Activated CD4-positive, alpha-beta memory T cell treated with anti-CD3 and anti-CD28 coated beads for 36 hours (primary cell): ENCODE results near the gene UTP20. TPM values are rescaled to one million over a fixed set of nuclear protein-coding genes. Genes with fewer than 3 reads are reported as not detected.

Experiments
- CTCF ChIA-PET: fragments of 350-600 bp; sonication (Branson Sonifier 250); formaldehyde crosslinking; loops from one replicate; lab custom pipeline; 2021; ENCODE audit warnings: antibody characterized with exemption, inconsistent platforms; lab: Charles Lee
- POLR2A ChIA-PET: fragments of 350-600 bp; sonication (Branson Sonifier 250); formaldehyde crosslinking; loops from one replicate; lab custom pipeline; 2021; ENCODE audit warnings: antibody characterized with exemption; lab: Charles Lee
- DNase-seq: peaks from one replicate; pipeline ENCODE4 v3.0.0-alpha.2; 2020
- H3K27ac Mint-ChIP-seq: one replicate; pipeline ENCODE4 v1.8.0; 2021; ENCODE audit warnings: mixed read lengths
- H3K27me3 Mint-ChIP-seq: one replicate; pipeline ENCODE4 v1.8.0; 2021; ENCODE audit warnings: mixed read lengths
- H3K36me3 Mint-ChIP-seq: one replicate; pipeline ENCODE4 v1.8.0; 2021; ENCODE audit warnings: mixed read lengths
- H3K4me1 Mint-ChIP-seq: one replicate; pipeline ENCODE4 v1.8.0; 2021; ENCODE audit warnings: low read depth, mixed read lengths
- H3K4me3 Mint-ChIP-seq: one replicate; pipeline ENCODE4 v1.8.0; 2021; ENCODE audit warnings: mild to moderate bottlenecking, mixed read lengths
- H3K9me3 Mint-ChIP-seq: one replicate; pipeline ENCODE4 v1.8.0; 2021; ENCODE audit warnings: mixed read lengths
- intact Hi-C: fragments of 100-400 bp; cut with micrococcal nuclease; formaldehyde crosslinking; loops from one replicate; pipeline ENCODE4 v1.15.1; 2023
- total RNA-seq, 2 experiments: library from RNA; stranded (reverse); gene quantifications; one replicate each; pipeline ENCODE4 v1.2.3, GENCODE V29; 2021

UTP20 gene
- total RNA-seq, 2 experiments from 2014 or later = 18.1 to 20.6 TPM

DNA sequence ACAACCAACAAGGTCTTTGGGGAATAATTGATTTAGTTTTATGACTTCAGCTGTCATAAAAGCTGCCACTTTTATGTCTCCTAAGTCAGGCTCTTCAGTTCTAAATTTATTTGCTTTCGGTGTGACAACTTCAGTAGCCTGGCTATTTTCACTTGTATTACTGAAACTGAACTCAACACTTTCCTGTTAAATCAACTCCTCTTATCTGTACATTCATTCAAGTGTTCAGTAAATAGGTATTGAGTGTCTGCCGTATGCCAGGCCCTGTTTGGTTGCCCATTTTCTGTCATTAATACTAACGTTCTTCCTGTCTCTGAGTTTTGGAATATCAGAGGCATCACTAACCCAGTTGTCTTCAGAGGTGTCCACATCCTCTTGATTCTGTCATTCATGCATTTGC, 7.5 kb downstream of the UTP20 start:
- Mint-ChIP-seq H3K9me3 (no peaks in the 10 kb centered on the region), H3K27ac (no peak overlapping the region), H3K27me3 (no peaks in the 10 kb centered on the region), H3K4me1 (peaks cover 9% of the 10 kb centered on the region), H3K36me3 (peaks cover 54% of the 10 kb centered on the region), H3K4me3 (no peak overlapping the region)
- intact Hi-C loops = loop anchor here (10.0 kb wide), 1 partner anchor 1023 kb away; the partner anchor contains the start of genes DEPDC4 and SCYL2
- ChIA-PET POLR2A (no interaction called here), CTCF (no interaction called here)
- no peak for DNase-seq

GRCh38 chr12:101297661-101298060, 17.8 kb downstream of the UTP20 start:
- Mint-ChIP-seq H3K9me3 (no peaks in the 10 kb centered on the region), H3K27ac (no peak overlapping the region), H3K36me3 (peaks cover 50% of the 10 kb centered on the region), H3K27me3 (no peaks in the 10 kb centered on the region), H3K4me1 (no peaks in the 10 kb centered on the region), H3K4me3 (no peak overlapping the region)
- ChIA-PET POLR2A (no interaction called here), CTCF (no interaction called here)
- DNase-seq = no peak
- intact Hi-C loops = no loop called here

DNA sequence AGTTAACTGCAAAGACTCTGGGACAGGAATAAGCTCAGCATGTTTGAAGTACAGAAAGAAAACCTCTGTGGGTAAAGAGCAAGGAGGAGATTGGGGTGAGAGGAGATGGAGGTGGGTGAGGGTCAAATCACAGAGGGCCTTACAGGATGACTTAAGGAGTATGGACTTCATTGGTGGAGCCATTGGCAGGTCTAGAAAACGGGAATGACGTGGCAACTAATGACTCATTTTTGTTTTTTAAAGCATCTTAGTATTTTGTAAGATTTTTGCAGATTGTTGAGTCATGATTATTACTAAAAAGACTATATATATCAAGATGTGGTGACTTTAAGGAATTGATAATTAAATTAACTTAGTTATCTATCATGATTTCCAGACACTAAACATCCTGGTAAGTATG, 18.5 kb downstream of the UTP20 start:
- H3K27ac Mint-ChIP-seq = no peak overlapping the region
- no peak for DNase-seq
- intact Hi-C loops = no loop called here
- H3K27me3 Mint-ChIP-seq = no peaks in the 10 kb centered on the region
- peaks cover 54% of the 10 kb centered on the region for H3K36me3 Mint-ChIP-seq
- no peaks in the 10 kb centered on the region for H3K9me3 Mint-ChIP-seq
- no peaks in the 10 kb centered on the region for H3K4me1 Mint-ChIP-seq
- CTCF ChIA-PET = no interaction called here
- POLR2A ChIA-PET = no interaction called here
- no peak overlapping the region for H3K4me3 Mint-ChIP-seq

DNA sequence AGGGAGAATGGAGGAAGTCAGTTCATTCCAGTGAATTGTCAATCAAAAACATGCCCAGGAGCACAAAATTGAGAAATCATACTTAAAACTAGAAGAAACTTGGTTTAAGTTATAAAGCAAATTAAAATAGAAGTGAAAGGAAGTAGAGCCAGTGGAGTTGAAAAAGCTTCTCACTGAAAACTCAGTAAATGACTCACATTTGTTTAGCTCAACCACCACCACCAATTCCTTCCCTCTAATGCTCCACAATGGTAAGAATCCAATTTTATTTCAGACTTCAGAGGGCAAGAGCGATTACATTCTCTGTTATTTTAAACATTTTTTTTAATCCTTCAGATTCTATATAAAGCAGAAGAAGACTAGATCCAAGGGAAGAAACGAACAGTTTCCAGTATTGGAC, 19.4 kb downstream of the UTP20 start:
- POLR2A ChIA-PET = no interaction called here
- H3K36me3 Mint-ChIP-seq = peaks cover 55% of the 10 kb centered on the region
- no peaks in the 10 kb centered on the region for H3K4me1 Mint-ChIP-seq
- DNase-seq = no peak
- no peak overlapping the region for H3K27ac Mint-ChIP-seq
- H3K27me3 Mint-ChIP-seq = no peaks in the 10 kb centered on the region
- intact Hi-C loops = no loop called here
- H3K4me3 Mint-ChIP-seq = no peak overlapping the region
- H3K9me3 Mint-ChIP-seq = no peaks in the 10 kb centered on the region
- CTCF ChIA-PET = no interaction called here

DNA sequence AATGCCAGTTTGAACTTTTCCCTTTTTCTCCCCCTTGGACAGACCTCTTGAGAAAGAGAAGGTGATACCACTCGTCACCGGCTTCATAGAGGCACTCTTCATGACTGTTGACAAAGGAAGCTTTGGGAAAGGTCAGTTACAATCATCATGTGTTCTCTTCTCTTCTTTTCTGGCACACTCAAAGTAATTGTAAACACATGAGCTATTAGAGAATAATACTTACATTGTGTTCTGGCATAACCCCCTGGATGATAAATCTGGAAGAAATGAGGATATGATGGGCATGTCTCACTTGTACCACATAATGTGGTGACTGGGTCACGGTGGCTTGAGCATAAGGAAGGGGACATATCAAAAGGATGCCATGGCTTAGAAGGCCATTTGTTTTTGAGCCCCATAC, 20.0 kb downstream of the UTP20 start:
- Mint-ChIP-seq H3K4me1 (no peaks in the 10 kb centered on the region), H3K27ac (no peak overlapping the region), H3K4me3 (no peak overlapping the region), H3K36me3 (peaks cover 58% of the 10 kb centered on the region), H3K27me3 (no peaks in the 10 kb centered on the region), H3K9me3 (no peaks in the 10 kb centered on the region)
- DNase-seq = no peak
- intact Hi-C loops = no loop called here
- POLR2A ChIA-PET = no interaction called here
- CTCF ChIA-PET = no interaction called here

GRCh38 chr12:101302741-101303140, 22.8 kb downstream of the UTP20 start:
- peaks cover 62% of the 10 kb centered on the region for H3K36me3 Mint-ChIP-seq
- CTCF ChIA-PET = no interaction called here
- DNase-seq = no peak

GRCh38 chr12:101305226-101305779, 25.4 kb downstream of the UTP20 start:
- intact Hi-C loops = no loop called here
- H3K36me3 Mint-ChIP-seq = peaks cover 50% of the 10 kb centered on the region
- no peak overlapping the region for H3K4me3 Mint-ChIP-seq
- no peak for DNase-seq
- POLR2A ChIA-PET = no interaction called here
- no peak overlapping the region for H3K27ac Mint-ChIP-seq
- no peaks in the 10 kb centered on the region for H3K9me3 Mint-ChIP-seq
- CTCF ChIA-PET = interaction anchor here (0.6 kb wide), 1 partner anchor 25 kb away, joined by 3 read pairs; no protein-coding TSS in a partner anchor
- no peaks in the 10 kb centered on the region for H3K27me3 Mint-ChIP-seq
- no peaks in the 10 kb centered on the region for H3K4me1 Mint-ChIP-seq

More at GRCh38 chr12:101302741-101303140, 22.8 kb downstream of the UTP20 start:
- H3K9me3 Mint-ChIP-seq = no peaks in the 10 kb centered on the region
- intact Hi-C loops = no loop called here
- no peaks in the 10 kb centered on the region for H3K4me1 Mint-ChIP-seq
- no peak overlapping the region for H3K27ac Mint-ChIP-seq
- H3K4me3 Mint-ChIP-seq = no peak overlapping the region
- POLR2A ChIA-PET = no interaction called here
- H3K27me3 Mint-ChIP-seq = no peaks in the 10 kb centered on the region

GRCh38 chr12:101305794-101306193, 25.9 kb downstream of the UTP20 start:
- ChIA-PET CTCF (interaction anchor here (0.6 kb wide), 1 partner anchor 25 kb away, joined by 3 read pairs; no protein-coding TSS in a partner anchor), POLR2A (no interaction called here)
- Mint-ChIP-seq H3K27me3 (no peaks in the 10 kb centered on the region), H3K36me3 (peaks cover 52% of the 10 kb centered on the region), H3K27ac (no peak overlapping the region), H3K9me3 (no peaks in the 10 kb centered on the region), H3K4me3 (no peak overlapping the region), H3K4me1 (no peaks in the 10 kb centered on the region)
- intact Hi-C loops = no loop called here
- no peak for DNase-seq

DNA sequence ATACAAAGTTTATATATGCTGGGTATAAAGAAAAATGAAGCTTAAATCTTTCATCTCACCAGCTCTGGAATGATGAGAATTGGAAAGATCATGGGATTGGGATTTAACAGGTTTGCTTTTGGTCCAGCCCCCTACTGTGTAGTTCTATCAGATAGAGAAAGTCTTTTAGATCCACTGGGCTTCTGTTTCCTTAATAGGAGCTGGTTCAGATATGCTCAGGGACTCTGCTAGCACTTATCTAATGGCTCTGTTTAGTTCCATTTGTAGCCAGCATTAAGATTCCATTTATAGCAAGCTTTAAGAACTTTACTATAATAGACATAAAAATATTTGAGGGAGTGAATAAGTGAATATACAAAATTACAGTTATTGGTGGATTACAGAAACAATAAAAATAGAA, 42.6 kb downstream of the UTP20 start:
- H3K4me3 Mint-ChIP-seq = no peak overlapping the region

DNA sequence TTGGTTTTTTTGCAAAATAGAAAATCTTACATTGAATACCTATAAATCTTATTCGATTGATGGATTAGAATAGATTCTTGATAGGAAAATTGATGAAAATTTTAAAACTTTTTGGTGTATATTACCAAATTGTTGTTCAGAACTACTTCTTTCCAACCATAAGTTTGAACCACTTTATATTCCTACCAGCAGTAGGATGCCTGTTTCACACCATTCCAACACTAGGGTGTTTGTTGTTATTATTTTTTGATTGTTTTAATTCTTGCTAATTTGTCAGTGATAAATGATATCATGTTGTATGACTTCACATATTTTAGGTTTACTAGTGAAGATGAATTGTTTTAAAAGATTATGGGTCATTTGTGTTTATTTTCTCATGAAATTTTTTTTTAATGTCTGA, 43.4 kb downstream of the UTP20 start:
- Mint-ChIP-seq H3K27me3 (no peaks in the 10 kb centered on the region), H3K36me3 (peaks cover 38% of the 10 kb centered on the region), H3K9me3 (no peaks in the 10 kb centered on the region), H3K4me3 (no peak overlapping the region), H3K27ac (no peak overlapping the region), H3K4me1 (no peaks in the 10 kb centered on the region)
- ChIA-PET POLR2A (no interaction called here), CTCF (interaction anchor here (0.7 to 2.5 kb wide), 12 partner anchors 8 to 494 kb away, joined by 3 to 9 read pairs (median 4); partner anchors contain the start of gene ARL1)
- intact Hi-C loops = no loop called here
- DNase-seq = no peak

More for the DNA sequence above, 42.6 kb downstream of the UTP20 start:
- Mint-ChIP-seq H3K36me3 (peaks cover 37% of the 10 kb centered on the region), H3K4me1 (no peaks in the 10 kb centered on the region), H3K27me3 (no peaks in the 10 kb centered on the region), H3K9me3 (no peaks in the 10 kb centered on the region), H3K27ac (no peak overlapping the region)
- intact Hi-C loops = no loop called here
- ChIA-PET CTCF (interaction anchor here (1.0 kb wide), 1 partner anchor 9 kb away, joined by 5 read pairs; no protein-coding TSS in a partner anchor), POLR2A (interaction anchor here (0.6 kb wide), 1 partner anchor 8 kb away, joined by 4 read pairs; no protein-coding TSS in a partner anchor)
- DNase-seq = no peak

DNA sequence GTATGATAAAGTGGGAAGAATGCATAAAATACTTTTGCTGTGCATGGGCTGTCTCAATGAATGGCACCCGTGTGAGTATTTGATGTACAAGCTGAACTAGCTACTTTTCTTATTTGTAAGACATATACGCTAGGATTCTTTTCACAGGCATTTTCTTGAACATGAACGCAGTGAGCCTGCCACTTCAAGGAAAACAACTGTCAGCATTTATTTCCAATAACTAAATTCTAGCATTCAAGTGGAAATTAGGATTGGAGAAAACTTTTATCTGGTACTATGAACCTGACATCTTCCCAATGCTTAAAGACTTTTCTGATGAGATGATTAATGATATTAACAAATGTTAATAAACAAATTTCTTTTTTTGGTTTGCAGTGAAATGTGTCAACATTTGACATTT, 45.7 kb downstream of the UTP20 start:
- H3K27ac Mint-ChIP-seq = no peak overlapping the region
- no peak overlapping the region for H3K4me3 Mint-ChIP-seq
- H3K4me1 Mint-ChIP-seq = no peaks in the 10 kb centered on the region
- ChIA-PET POLR2A (no interaction called here), CTCF (interaction anchor here (2.5 kb wide), 1 partner anchor 11 kb away, joined by 9 read pairs; no protein-coding TSS in a partner anchor)
- intact Hi-C loops = no loop called here
- no peaks in the 10 kb centered on the region for H3K27me3 Mint-ChIP-seq
- DNase-seq = no peak
- H3K36me3 Mint-ChIP-seq = peaks cover 42% of the 10 kb centered on the region
- H3K9me3 Mint-ChIP-seq = no peaks in the 10 kb centered on the region

DNA sequence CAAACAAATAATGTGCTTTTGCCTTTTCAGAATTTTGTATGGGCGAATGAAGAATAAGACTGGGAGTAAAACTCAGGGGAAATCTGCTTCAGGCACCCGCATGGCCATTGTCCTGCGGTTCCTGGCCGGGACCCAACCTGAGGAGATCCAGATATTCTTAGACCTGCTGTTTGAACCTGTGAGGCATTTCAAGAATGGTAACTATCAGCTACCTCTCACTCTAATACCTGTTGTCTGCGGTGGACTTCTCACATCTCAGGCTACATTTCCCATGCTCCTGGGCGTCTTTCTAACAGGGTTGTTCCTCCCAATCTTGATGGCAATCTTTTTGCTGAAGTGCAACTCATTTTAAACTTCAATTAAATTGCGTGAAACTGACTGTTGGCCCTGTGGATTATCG, 47.1 kb downstream of the UTP20 start:
- Mint-ChIP-seq H3K27me3 (no peaks in the 10 kb centered on the region), H3K4me1 (no peaks in the 10 kb centered on the region), H3K27ac (no peak overlapping the region), H3K9me3 (no peaks in the 10 kb centered on the region), H3K4me3 (no peak overlapping the region), H3K36me3 (peaks cover 50% of the 10 kb centered on the region)
- intact Hi-C loops = no loop called here
- ChIA-PET POLR2A (no interaction called here), CTCF (no interaction called here)
- DNase-seq = no peak

DNA sequence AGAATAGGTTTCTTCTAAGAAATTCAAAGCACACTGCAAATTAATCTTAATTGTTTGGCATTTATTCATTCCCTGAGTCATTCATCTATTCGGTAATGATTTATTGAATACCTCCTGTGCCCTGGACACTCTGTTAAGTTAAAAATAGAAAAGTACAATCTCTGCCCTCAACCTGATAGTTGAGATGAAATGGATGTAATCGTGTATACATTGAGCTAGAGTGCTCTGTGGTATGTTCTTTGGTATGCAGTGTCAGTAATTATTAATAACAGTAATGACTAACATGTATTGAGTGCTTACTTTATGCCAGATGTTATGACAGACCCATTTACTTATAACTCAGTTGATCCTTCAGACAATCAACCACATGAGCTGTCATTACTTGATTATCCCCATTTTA, 47.6 kb downstream of the UTP20 start:
- no peak overlapping the region for H3K4me3 Mint-ChIP-seq
- H3K9me3 Mint-ChIP-seq = no peaks in the 10 kb centered on the region
- intact Hi-C loops = no loop called here
- no peak for DNase-seq
- H3K36me3 Mint-ChIP-seq = peaks cover 54% of the 10 kb centered on the region
- no peak overlapping the region for H3K27ac Mint-ChIP-seq
- POLR2A ChIA-PET = no interaction called here
- no peaks in the 10 kb centered on the region for H3K27me3 Mint-ChIP-seq
- no peaks in the 10 kb centered on the region for H3K4me1 Mint-ChIP-seq
- CTCF ChIA-PET = no interaction called here
